HG03558 (cell line): Measurements from ENCODE around the gene PNMA8A.
"Not testable (repeated sequence)": the region's sequence is repeated elsewhere in the genome, so short reads cannot be mapped to it uniquely, and the experiment has no call there.

Experiments
- ATAC-seq: cut with Tn5 transposase; IDR thresholded peaks from one replicate; pipeline ENCODE4 v1.9.1; 2021; ENCODE audit warnings: moderate number of reproducible peaks; ENCODE audit not compliant: unreplicated experiment; ENCODE audit errors: extremely low read depth

The PNMA8A gene, protein sequence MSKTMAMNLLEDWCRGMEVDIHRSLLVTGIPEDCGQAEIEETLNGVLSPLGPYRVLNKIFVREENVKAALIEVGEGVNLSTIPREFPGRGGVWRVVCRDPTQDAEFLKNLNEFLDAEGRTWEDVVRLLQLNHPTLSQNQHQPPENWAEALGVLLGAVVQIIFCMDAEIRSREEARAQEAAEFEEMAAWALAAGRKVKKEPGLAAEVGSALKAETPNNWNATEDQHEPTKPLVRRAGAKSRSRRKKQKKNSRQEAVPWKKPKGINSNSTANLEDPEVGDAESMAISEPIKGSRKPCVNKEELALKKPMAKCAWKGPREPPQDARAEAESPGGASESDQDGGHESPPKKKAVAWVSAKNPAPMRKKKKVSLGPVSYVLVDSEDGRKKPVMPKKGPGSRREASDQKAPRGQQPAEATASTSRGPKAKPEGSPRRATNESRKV

DNA sequence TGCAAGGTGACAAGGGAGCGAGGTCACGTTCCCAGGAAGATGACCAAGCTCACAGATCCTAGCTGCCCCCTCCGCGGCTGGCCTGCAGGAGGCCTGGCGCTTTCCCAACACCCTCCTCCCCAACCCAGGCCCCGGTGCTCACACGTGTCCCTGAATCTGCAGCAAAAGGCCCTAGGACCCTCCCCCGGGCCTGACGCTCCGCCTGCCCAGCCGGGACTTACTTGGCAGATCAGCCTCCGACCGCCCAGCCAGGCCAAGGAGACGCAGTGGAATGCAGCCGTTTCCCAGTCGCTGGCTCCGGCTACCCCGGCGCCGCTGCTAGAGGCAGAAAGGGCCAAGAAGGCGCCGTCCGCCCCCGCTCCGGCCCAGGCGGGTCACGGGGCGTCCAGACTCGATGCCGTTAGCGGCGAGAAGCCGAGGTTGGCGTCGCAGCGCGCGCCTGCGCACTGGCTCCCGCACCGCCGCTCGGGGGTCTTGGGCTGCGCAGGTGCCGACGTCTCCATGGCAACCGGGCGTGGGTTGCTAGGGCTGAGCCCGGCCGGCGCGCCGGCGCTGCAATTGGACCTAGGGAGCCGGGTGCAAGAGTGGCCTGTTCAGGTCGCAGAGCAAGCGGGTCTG is at the start of gene PNMA8A:
PNMA8A (minus strand) TSS at position 448 of the 618 bp plus-strand sequence. CDS start 528 bp downstream, outside the sequence.
- ATAC-seq = no peak

DNA sequence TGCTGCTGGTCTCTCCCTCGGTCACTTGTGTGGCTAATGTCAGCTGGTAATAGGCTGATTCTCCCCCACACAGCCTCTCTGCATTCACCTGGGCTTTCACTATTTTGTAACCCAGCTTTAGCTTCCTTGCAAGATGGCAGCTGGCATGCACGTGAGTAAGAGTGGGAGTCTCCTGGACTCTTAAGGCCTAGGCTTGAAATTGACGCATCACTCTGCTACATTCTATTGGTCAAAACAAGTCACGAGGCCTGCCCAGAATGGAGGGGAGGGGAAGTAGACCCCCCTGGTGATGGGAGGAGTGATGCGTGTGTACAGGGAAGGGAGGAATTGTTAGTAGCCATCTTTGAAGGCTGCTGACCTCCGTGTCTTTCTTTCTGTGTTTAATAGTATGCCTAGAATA is 49.3 kb upstream of the PNMA8A start:
- no peak for ATAC-seq

DNA sequence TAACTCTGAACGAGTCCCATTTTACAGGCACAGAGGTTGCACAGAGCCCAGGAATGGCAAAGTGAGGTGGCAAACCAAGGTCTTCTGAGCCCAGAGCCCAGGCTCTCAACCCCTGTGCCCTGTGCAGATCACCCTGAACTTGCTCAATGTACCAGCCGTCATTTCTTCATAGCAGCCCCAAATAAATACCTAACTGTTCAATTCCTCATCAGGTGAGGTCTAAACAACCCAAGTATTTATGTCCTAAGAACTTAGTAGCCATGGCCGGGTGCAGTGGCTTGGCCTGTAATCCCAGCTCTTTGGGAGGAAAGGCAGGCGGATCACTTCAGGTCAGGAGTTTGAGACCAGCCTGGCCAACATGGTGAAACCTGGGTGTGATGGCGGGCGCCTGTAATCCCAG is 46.1 kb upstream of the PNMA8A start:
- ATAC-seq = no peak

DNA sequence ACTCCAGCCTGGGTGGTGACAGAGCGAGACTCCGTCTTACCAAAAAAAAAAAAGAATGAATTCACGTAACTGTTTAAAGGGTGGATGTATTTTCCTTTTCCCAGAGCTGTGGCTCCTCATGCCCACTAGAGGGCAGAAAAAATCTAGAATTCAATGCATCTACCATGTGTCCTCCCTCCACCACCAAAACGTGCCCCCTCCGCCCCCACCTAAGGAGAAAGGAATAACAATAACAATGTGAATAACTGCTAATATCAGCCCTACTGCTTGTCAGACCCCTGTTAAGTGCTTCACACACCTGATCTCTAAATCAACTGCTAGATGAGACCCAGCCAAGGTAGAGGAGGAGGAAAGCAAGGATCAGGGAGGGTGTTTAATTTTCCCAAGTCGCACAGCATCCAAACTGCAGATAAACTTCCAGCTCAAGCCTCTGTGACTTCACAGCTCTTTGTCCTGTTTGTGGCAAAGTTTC is 44.6 kb upstream of the PNMA8A start:
- ATAC-seq = no peak

DNA sequence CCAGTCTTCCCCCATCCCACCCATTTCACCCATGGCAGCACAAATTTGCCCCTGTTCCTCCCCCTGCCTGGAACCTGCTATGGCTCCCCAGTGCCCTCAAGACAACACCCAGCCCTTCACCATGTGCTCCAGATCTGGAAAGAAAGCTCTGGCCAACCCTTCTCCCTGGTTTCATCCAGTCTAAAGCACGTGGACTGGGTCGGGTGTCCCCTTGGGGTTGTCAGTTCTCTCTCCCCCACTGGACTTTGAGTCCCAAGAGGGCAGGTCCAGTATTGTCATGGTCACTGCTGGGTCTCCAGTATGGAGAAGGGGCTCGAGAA is 43.9 kb upstream of the PNMA8A start:
- no peak for ATAC-seq

DNA sequence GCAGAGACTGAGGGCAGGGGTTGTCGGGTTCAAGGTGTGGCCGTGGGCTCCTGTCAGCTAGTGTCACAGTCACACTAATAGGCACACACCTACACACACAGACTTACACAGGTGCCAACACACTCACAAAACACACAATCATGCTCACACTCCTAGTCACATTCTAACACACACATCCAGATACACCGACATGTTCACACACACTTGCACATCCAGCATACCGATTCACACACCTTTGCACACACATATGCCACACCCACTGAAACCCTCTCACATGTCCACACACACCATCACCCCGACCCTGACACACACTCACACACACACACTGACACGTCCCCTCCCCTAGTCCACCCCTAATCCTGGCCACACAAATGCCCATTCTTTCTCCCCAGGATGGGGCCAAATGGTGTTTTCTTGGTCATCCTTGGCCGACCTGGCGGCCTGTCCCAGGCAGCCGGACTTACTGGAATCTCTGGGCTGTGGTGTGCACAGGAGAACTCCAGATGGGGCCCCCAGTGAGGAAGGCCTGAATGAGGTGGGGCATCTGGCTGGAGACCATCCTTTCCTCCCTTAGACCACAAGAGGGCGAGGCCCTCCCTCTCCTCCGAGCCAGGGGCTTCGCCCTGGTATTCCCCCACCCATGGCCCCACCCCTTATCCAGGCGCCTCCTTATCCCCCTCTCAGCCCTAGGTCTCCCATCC is 43.4 kb upstream of the PNMA8A start:
- no peak for ATAC-seq

DNA sequence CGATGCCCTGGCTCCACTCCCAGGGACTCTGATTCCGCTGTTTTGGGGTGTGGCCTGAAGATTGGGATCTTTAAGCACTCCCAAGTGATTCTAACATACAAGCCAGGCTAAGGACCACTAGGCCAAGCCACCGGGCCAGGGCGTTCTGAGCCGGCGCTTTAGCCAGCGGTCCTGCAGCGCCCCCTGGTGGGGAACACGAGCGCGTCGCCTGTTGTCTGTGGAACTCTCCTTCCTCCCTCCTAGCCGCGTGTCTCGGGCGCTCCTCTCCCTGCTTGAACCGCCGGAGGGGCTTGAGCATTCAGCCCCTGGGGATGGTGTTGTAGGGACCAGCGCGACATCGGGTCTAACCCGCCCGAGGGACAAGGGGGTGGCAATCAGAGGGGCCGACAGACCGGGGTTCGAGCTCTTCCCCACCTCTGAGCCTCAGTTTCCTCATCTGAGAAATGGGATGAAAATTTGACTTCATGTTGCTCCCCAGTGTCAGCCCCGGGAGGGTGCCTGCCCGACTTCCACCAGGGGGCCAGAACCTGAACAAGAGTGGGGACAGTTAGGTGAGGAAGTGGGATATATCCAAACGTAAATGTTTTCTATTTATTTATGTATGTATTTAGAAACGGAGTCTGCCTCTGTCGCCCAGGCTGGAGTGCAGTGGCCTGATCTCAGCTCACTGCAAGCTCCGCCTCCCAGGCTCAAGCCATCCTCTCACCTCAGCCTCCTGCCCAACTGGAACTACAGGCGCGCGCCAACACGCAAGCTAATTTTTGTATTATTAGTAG is 42.3 kb upstream of the PNMA8A start:
- ATAC-seq = no peak

DNA sequence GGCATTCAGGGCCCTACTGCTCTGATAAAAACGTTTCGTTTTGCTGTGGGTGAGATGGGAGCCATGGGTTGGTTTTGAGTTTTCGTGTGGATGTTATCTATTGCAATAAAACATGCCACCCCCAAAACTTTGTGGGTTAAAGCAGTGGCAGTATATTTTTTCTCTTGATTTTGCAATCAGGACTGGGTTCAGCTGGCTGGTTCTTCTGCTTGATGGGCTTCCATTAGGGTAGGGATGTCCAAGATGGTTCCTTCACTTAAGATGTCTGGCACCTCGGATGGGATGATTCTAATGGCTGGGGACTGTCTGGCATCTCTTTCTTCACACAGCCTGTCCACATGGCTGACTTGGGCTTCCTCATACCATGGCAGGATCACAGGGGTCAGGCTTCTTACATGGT is 39.9 kb upstream of the PNMA8A start:
- no peak for ATAC-seq

DNA sequence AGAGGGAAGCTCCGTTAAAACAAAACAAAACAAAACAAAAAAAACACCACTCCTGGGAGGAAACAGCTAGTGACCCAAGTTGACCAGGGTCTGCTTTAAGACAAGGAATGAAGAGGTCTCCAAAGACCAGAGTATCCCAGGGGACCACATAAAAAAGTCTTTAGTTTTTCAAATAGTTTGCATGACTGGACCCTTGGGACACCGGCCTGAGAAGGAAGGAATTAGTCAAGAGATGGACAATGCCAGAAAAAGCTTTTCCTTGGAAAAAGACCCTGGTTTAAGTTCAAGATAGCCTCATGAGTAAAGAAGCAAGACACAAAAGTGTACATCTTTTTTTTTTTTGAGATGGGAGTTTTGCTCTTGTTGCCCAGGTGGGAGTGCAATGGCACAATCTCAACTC is 36.8 kb upstream of the PNMA8A start:
- no peak for ATAC-seq

DNA sequence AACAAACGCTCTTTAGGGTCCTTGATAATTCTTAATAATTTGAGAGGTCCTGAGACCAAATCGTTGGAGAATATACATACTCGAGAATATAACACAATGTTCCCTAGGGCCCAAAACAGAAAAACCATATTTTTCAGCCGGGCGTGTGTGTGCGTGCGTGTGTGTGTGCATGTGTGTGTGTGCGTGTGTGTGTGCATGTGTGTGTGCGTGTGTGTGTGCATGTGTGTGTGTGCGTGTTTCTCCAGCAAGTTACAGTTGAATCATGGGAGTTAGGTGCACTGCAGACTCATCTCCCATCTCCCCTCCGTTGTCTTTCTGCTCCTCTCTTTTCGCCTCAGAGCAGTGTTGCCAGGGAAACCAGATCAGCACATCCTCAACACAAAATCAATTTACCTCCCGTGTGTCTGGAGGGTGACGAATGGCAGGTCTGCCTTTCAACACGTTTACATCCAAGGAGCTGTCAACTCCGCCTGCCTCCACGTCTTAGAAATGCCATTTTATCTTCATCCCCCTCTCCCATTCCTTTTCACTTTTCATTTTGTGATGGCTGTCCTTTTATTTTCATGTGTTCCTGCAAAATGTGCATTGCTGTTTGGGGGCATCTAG is 32.6 kb upstream of the PNMA8A start:
- ATAC-seq = no peak

DNA sequence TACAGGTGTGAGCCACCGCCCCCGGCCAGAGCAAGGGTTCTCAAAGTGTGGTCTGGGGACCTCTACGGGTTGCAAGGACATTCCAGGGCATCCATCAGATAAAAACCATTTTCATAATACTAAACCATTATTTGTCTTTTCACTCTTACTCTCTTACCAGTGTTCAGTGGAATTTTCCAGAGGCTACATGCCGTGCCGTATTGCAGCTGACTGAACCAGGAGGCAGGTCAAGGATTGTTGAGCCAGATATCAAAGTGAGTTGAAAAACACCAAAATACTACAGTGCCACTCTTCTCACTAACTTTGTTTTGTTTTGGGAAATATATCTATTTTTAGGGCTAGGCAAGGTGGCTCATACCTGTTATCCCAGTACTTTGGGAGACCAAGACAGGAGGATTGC is 31.5 kb upstream of the PNMA8A start:
- ATAC-seq = no peak

DNA sequence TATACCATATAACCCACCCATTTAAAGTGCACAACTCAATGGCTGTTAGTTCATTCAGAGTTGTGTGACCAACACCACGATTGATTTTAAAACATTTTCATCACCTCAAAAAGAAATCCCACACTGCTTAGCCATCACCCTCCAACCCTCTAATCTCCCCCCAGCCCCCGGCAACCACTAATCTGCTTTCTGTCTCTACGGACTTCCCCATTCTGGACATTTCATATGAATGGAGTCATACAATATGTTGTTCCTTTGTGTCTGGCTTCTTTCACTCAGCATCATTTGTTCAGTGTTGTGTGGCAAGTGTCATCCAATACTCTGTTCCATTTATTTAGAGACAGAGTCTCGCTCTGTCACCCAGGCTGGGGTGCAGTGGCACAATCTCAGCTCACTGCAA is 28.3 kb upstream of the PNMA8A start:
- no peak for ATAC-seq

DNA sequence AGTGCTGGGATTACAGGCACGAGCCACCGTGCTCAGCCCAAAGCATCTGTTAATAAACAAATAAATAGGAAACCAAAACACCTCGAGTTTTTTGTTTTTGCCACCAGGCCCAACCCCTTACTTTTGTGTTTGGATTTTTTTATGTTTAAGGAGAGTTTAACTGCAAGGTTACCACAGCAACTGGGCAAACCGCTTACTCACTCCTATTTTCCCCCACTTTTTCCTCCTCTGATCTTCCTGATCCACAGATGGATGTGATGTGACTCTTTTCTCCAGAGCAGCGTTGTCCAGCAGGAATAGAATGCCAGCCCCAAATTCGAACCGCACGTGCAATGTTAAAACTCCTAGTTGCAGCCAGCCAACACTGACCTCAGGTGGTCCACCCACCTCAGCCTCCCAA is 26.4 kb upstream of the PNMA8A start:
- no peak for ATAC-seq

DNA sequence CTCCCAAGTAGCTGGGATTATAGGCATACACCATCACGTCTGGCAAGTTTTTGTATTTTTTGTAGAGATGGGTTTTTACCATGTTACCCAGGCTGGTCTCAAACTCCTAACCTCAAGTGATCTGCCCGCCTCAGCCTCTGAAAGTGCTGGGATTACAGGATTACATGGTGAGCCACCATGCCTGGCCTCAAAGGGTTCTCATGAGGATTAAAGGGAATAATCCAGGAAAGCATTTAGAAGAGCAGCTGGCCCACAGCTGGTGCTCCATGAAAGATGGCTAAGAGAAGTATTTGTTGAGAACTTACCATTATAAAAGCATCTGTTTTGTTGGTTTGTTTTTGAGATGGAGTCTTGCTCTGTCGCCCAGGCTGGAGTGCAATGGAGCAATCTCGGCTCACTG is 25.5 kb upstream of the PNMA8A start:
- ATAC-seq = not testable (repeated sequence)

DNA sequence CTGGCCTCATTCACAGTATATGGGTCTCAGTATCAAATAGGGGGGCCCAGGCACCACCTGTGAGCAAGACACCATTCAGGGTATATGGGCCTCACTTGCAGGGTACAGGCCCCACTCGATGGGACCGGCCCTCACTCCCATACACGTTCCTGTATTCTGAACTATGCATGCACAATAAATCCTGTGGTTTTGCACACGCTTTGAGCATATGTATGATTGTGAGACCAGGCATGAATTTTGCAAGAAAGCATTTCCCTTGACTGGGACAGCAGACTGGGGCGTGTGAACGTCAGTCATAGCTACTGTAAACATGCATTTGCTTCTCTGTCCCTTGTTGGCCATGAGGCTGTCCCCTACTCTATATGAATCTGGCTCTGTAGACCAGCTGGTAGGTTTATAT is 24.9 kb upstream of the PNMA8A start:
- ATAC-seq = no peak

DNA sequence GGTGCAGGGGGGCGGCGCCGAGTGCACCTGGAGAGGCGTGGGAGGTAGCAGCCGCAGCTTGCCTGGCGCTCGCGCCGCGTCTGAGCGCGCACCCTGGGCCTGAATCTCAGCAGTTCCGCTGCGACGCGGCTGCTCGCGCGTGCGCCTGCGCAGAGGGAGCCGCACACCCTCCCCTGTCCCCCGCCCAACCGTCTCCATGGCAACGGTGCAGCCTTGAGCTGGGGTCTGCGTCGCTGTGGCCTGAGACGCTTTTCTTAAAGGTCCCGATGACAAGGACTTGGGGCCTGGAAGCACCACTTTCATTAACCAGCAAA is 24.4 kb upstream of the PNMA8A start, which contains the start of gene PNMA8B:
PNMA8B (minus strand) TSS at position 82 of the 314 bp plus-strand sequence. CDS start 402 bp downstream, outside the sequence.
- no peak for ATAC-seq

DNA sequence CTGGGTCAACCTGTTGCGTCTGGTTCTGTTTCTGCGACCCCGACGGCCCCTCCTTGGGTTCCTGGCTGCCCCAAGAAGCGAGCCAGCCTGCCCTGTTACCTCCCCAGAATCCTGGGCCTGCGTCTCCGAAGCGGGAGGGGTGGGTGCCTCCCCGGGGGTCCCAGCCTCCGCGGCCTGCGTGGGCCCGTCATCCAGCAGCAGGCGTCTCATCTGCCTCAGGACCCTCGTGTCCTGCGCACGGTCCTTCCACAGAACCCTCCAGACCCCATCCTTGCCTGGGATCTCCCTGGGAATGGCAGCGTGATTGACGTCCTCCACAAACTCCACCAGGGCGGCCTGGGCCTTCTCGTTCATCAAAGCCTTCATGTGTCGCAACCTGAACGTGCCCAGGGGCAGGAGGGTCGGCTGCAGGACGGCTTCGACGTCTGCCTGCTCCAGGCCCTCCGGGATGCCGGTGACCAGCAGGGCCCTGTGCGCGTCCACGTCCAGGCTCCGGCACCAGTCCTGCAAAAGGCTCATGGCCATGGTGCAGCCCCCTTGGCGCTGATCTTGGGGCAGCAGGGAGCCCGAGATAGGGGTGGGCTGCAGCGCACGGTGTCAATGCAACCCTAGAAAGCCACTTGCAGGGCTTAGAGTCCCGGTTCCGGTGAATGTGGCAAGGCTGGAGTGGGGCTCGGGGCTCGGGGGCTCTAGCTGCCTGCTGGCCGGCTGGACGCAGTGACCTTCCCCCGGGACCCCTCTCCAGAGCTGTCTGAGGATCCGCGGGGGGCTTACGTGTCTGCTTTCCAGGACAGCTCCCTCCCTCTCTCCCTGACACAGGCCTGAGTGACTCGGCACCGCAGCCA is 23.8 kb upstream of the PNMA8A start:
- ATAC-seq = no peak

DNA sequence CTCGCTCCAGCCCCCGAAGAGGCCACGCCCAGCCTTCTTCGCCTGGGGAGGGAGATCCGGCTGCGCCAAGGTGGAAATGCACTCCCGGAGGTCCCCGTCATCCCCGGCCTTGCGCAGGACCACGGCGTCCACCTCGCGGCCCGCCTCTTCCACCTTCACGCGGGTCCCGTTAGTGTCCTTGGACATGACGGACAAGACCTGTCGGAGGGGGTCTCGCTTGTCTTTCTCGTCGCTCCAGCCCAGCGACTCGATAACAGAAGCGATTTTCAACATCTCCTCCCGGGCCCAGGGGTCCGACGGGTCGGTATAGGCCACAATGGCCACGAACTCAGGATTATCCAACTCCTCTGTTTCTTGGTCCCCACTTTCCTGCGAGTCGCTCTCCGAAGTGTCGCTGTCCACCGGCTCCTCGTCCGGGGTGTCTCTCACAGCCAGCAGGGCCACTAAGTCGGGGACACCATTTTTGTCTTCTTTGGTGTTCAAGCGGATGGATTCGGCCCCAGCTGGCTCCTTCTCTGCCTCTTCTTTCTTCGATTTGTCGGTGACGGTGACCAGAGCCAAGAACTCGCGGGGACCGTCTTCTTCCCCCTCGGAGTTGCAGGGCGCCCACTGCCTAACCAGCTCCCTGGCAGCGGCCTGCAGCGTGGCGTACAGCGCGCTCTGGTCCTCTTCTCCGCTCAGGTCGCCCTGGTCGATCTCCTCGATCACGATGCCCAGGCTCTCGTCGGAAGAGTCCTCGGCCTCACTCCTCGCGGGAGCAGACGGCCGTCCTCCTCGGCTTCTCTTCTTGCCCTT is 23.0 kb upstream of the PNMA8A start:
- no peak for ATAC-seq
